ENCODE data around the gene LRRC27. TPM values are rescaled to one million over a fixed set of nuclear protein-coding genes. Genes with fewer than 3 reads are reported as not detected.
"Not testable (repeated sequence)": the region's sequence is repeated elsewhere in the genome, so short reads cannot be mapped to it uniquely, and the experiment has no call there.

Gene LRRC27
- total RNA-seq, 2 experiments from 2014 or later: 3.6 to 4.1 TPM

- ChIA-PET CTCF (no interaction called here), POLR2A (no interaction called here)
- Mint-ChIP-seq H3K36me3 (ENCODE audit: low read depth) (no peaks in the 10 kb centered on the region), H3K4me1 (no peaks in the 10 kb centered on the region), H3K9me3 (ENCODE audit: low read depth) (no peaks in the 10 kb centered on the region), H3K4me3 (no peak overlapping the region), H3K27ac (no peak overlapping the region), H3K27me3 (no peaks in the 10 kb centered on the region)
- intact Hi-C loops (cut with DNase I, micrococcal nuclease): no loop called here
- no peak for ATAC-seq
- no peak for DNase-seq
Measured at GRCh38 chr10:132294561-132295318, 37.3 kb upstream of the LRRC27 start.

- DNase-seq; H3K4me1 Mint-ChIP-seq; CTCF ChIA-PET; H3K27ac Mint-ChIP-seq; H3K27me3 Mint-ChIP-seq; intact Hi-C loops (cut with DNase I, micrococcal nuclease); H3K36me3 Mint-ChIP-seq (ENCODE audit: low read depth); ATAC-seq; H3K4me3 Mint-ChIP-seq; POLR2A ChIA-PET; H3K9me3 Mint-ChIP-seq (ENCODE audit: low read depth): not testable (repeated sequence)
Measured at GRCh38 chr10:132295481-132295880, 36.5 kb upstream of the LRRC27 start.

- CTCF ChIA-PET: no interaction called here
- intact Hi-C loops (cut with DNase I, micrococcal nuclease): no loop called here
- POLR2A ChIA-PET: no interaction called here
- no peak for DNase-seq
- no peak for ATAC-seq
- Mint-ChIP-seq H3K4me3 (no peak overlapping the region), H3K27me3 (no peaks in the 10 kb centered on the region), H3K36me3 (ENCODE audit: low read depth) (no peaks in the 10 kb centered on the region), H3K9me3 (ENCODE audit: low read depth) (no peaks in the 10 kb centered on the region), H3K4me1 (no peaks in the 10 kb centered on the region), H3K27ac (no peak overlapping the region)
Measured at GRCh38 chr10:132296666-132297443, 35.1 kb upstream of the LRRC27 start.

GRCh38 chr10:132297526-132297925, 34.5 kb upstream of the LRRC27 start:
- CTCF ChIA-PET: interaction anchor here (0.5 kb wide), 1 partner anchor 665 kb away, joined by 3 read pairs; no protein-coding TSS in a partner anchor
- intact Hi-C loops (cut with DNase I, micrococcal nuclease): no loop called here

GRCh38 chr10:132298038-132298881, 33.7 kb upstream of the LRRC27 start:
- Mint-ChIP-seq H3K4me3 (no peak overlapping the region), H3K27me3 (no peaks in the 10 kb centered on the region), H3K9me3 (ENCODE audit: low read depth) (no peaks in the 10 kb centered on the region), H3K36me3 (ENCODE audit: low read depth) (no peaks in the 10 kb centered on the region), H3K27ac (no peak overlapping the region), H3K4me1 (no peaks in the 10 kb centered on the region)
- no peak for ATAC-seq
- no peak for DNase-seq
- POLR2A ChIA-PET: no interaction called here
- CTCF ChIA-PET: interaction anchor here (0.5 kb wide), 1 partner anchor 664 kb away, joined by 3 read pairs; no protein-coding TSS in a partner anchor
- intact Hi-C loops (cut with DNase I, micrococcal nuclease): no loop called here

More at GRCh38 chr10:132297526-132297925, 34.5 kb upstream of the LRRC27 start:
- no peaks in the 10 kb centered on the region for H3K4me1 Mint-ChIP-seq
- H3K27ac Mint-ChIP-seq: no peak overlapping the region
- POLR2A ChIA-PET: no interaction called here
- no peaks in the 10 kb centered on the region for H3K27me3 Mint-ChIP-seq
- H3K9me3 Mint-ChIP-seq (ENCODE audit: low read depth): no peaks in the 10 kb centered on the region
- no peak for DNase-seq
- H3K4me3 Mint-ChIP-seq: no peak overlapping the region
- H3K36me3 Mint-ChIP-seq (ENCODE audit: low read depth): no peaks in the 10 kb centered on the region
- ATAC-seq: no peak

GRCh38 chr10:132299371-132300336, 32.3 kb upstream of the LRRC27 start:
- no peaks in the 10 kb centered on the region for H3K36me3 Mint-ChIP-seq (ENCODE audit: low read depth)
- H3K27me3 Mint-ChIP-seq: no peaks in the 10 kb centered on the region
- H3K9me3 Mint-ChIP-seq (ENCODE audit: low read depth): no peaks in the 10 kb centered on the region
- intact Hi-C loops (cut with DNase I, micrococcal nuclease): loop anchor here in 1 of 2 experiments (10.0 kb wide), 1 partner anchor 665 kb away; no protein-coding TSS in a partner anchor
- DNase-seq: no peak
- ChIA-PET POLR2A (no interaction called here), CTCF (no interaction called here)
- ATAC-seq: no peak
- H3K27ac Mint-ChIP-seq: no peak overlapping the region
- H3K4me3 Mint-ChIP-seq: no peak overlapping the region
- no peaks in the 10 kb centered on the region for H3K4me1 Mint-ChIP-seq

GRCh38 chr10:132300582-132300981, 31.4 kb upstream of the LRRC27 start:
- no peaks in the 10 kb centered on the region for H3K36me3 Mint-ChIP-seq (ENCODE audit: low read depth)
- no peaks in the 10 kb centered on the region for H3K4me1 Mint-ChIP-seq
- no peak for ATAC-seq
- no peak for DNase-seq
- CTCF ChIA-PET: no interaction called here
- no peak overlapping the region for H3K4me3 Mint-ChIP-seq
- POLR2A ChIA-PET: no interaction called here
- intact Hi-C loops (cut with DNase I, micrococcal nuclease): loop anchor here in 1 of 2 experiments (10.0 kb wide), 1 partner anchor 664 kb away; no protein-coding TSS in a partner anchor
- H3K27me3 Mint-ChIP-seq: no peaks in the 10 kb centered on the region
- no peaks in the 10 kb centered on the region for H3K9me3 Mint-ChIP-seq (ENCODE audit: low read depth)
- no peak overlapping the region for H3K27ac Mint-ChIP-seq

- intact Hi-C loops (cut with DNase I, micrococcal nuclease): loop anchor here in 1 of 2 experiments (10.0 kb wide), 1 partner anchor 663 kb away; no protein-coding TSS in a partner anchor
- Mint-ChIP-seq H3K4me1 (peaks cover 3% of the 10 kb centered on the region), H3K9me3 (ENCODE audit: low read depth) (no peaks in the 10 kb centered on the region), H3K4me3 (no peak overlapping the region), H3K36me3 (ENCODE audit: low read depth) (no peaks in the 10 kb centered on the region), H3K27ac (no peak overlapping the region), H3K27me3 (peaks cover 2% of the 10 kb centered on the region)
- DNase-seq (no peak), ATAC-seq (no peak)
- POLR2A ChIA-PET: no interaction called here
- CTCF ChIA-PET: no interaction called here
Measured at GRCh38 chr10:132301371-132302330, 30.3 kb upstream of the LRRC27 start.

GRCh38 chr10:132302421-132303310, 29.3 kb upstream of the LRRC27 start:
- intact Hi-C loops (cut with DNase I, micrococcal nuclease): loop anchor here in 1 of 2 experiments (10.0 kb wide), 1 partner anchor 662 kb away; no protein-coding TSS in a partner anchor
- ATAC-seq: no peak
- CTCF ChIA-PET: interaction anchor here (0.9 kb wide), 1 partner anchor 17 kb away, joined by 5 read pairs; no protein-coding TSS in a partner anchor
- H3K27me3 Mint-ChIP-seq: peaks cover 2% of the 10 kb centered on the region
- H3K27ac Mint-ChIP-seq: no peak overlapping the region
- no peak overlapping the region for H3K4me3 Mint-ChIP-seq
- peaks cover 5% of the 10 kb centered on the region for H3K4me1 Mint-ChIP-seq
- no peak for DNase-seq
- POLR2A ChIA-PET: no interaction called here
- no peaks in the 10 kb centered on the region for H3K36me3 Mint-ChIP-seq (ENCODE audit: low read depth)
- no peaks in the 10 kb centered on the region for H3K9me3 Mint-ChIP-seq (ENCODE audit: low read depth)
